Thoracic aorta (tissue), 2 donors: ENCODE measurements around the gene KCNIP1. TPM values are rescaled to one million over a fixed set of nuclear protein-coding genes. Genes with fewer than 3 reads are reported as not detected.

Experiments
- ATAC-seq: fragments of 150-250 bp; one replicate; pipeline ENCODE4 v1.8.0; 2017; ENCODE audit warnings: low read depth; ENCODE audit not compliant: insufficient number of reproducible peaks, low FRiP score
- DNase-seq: peaks from one replicate; pipeline ENCODE4 v3.0.0-alpha.2; 2020; ENCODE audit warnings: low spot score
- H3K27ac ChIP-seq, 2 donors: fragments of 200-600 bp; sonication (generic); 1 replicate in 1 of 2; 2 replicates in 1 of 2; pipeline ENCODE4 v1.5.1; 2016; ENCODE audit warnings: mild to moderate bottlenecking in 2 of 2, moderate library complexity in 2 of 2
- H3K27me3 ChIP-seq: fragments of 200-600 bp; sonication (generic); replicated peaks from 2 replicates; pipeline ENCODE4 v1.6.0; 2016; ENCODE audit warnings: mild to moderate bottlenecking; ENCODE audit not compliant: insufficient read depth
- H3K36me3 ChIP-seq: fragments of 200-600 bp; sonication (generic); one replicate; pipeline ENCODE4 v1.5.1; 2016
- H3K4me1 ChIP-seq, 2 donors: fragments of 200-600 bp; sonication (generic); 1 replicate in 1 of 2; 2 replicates in 1 of 2; pipeline versions ENCODE4 v1.5.1 to v1.6.0; 2016; ENCODE audit warnings: low read depth in 2 of 2, mild to moderate bottlenecking in 1 of 2; ENCODE audit not compliant: control insufficient read depth in 1 of 2
- H3K4me3 ChIP-seq: fragments of 200-600 bp; sonication (generic); 2 replicates; pipeline ENCODE4 v1.5.1; 2016; ENCODE audit warnings: mild to moderate bottlenecking
- H3K9me3 ChIP-seq: fragments of 200-600 bp; sonication (generic); 2 replicates; pipeline ENCODE4 v1.5.1; 2016
- CTCF ChIP-seq: fragments of 200-600 bp; sonication (generic); IDR thresholded peaks from one replicate; pipeline ENCODE4 v1.5.1; 2019; ENCODE audit warnings: antibody characterized with exemption
- total RNA-seq, 2 donors: library from RNA; depleted of rRNA; stranded (reverse); fragments of >200 nt; gene quantifications; one replicate each; pipeline versions ENCODE4 v1.1.0 to v1.2.3, GENCODE V29; 2016

KCNIP1 gene
- total RNA-seq, 2 donors from 2014 or later: not detected

DNA sequence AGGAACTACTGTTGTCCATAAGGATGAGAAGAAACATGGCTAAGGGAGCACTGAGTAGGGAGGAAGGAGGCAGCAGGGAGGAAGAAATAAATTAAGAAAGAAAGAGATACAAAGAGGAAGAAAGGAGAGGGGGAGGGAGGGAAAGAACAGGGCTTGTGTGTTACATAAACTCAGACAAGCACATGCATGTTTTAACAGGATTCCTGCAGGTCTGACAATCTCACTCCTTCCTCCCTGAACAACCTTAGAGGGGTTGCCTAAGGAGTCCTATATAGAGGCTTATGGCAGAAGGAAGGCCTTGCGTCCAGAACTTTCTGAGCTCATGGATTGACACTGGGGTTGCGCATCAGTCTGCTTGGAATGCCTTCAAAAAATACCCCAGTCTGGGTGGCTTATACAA is 4.2 kb upstream of the KCNIP1 start:
- H3K27me3 ChIP-seq: no peaks in the 10 kb centered on the region
- H3K4me3 ChIP-seq: no peak overlapping the region
- ATAC-seq (no peak), DNase-seq (no peak)
- no peaks in the 10 kb centered on the region for H3K36me3 ChIP-seq
- H3K27ac ChIP-seq: no peak overlapping the region
- H3K4me1 ChIP-seq: peaks cover 0 to 5% of the 10 kb centered on the region in 2 donors
- no peak for TF ChIP-seq CTCF
- no peaks in the 10 kb centered on the region for H3K9me3 ChIP-seq

- no peaks in the 10 kb centered on the region for H3K36me3 ChIP-seq
- no peak for TF ChIP-seq CTCF
- H3K9me3 ChIP-seq: no peaks in the 10 kb centered on the region
- H3K4me1 ChIP-seq: peaks cover 0 to 5% of the 10 kb centered on the region in 2 donors
- no peak for DNase-seq
- no peak overlapping the region for H3K27ac ChIP-seq
- no peak overlapping the region for H3K4me3 ChIP-seq
- no peaks in the 10 kb centered on the region for H3K27me3 ChIP-seq
- ATAC-seq: no peak
Measured at GRCh38 chr5:170501361-170501760, 2.5 kb upstream of the KCNIP1 start.

GRCh38 chr5:170501931-170502330 is 1.9 kb upstream of the KCNIP1 start:
- no peak overlapping the region for H3K4me3 ChIP-seq
- H3K9me3 ChIP-seq: no peaks in the 10 kb centered on the region
- no peak for ATAC-seq
- no peaks in the 10 kb centered on the region for H3K27me3 ChIP-seq
- no peaks in the 10 kb centered on the region for H3K36me3 ChIP-seq
- H3K4me1 ChIP-seq: peaks cover 0 to 5% of the 10 kb centered on the region in 2 donors
- H3K27ac ChIP-seq: no peak overlapping the region
- no peak for DNase-seq
- TF ChIP-seq CTCF: no peak

DNA sequence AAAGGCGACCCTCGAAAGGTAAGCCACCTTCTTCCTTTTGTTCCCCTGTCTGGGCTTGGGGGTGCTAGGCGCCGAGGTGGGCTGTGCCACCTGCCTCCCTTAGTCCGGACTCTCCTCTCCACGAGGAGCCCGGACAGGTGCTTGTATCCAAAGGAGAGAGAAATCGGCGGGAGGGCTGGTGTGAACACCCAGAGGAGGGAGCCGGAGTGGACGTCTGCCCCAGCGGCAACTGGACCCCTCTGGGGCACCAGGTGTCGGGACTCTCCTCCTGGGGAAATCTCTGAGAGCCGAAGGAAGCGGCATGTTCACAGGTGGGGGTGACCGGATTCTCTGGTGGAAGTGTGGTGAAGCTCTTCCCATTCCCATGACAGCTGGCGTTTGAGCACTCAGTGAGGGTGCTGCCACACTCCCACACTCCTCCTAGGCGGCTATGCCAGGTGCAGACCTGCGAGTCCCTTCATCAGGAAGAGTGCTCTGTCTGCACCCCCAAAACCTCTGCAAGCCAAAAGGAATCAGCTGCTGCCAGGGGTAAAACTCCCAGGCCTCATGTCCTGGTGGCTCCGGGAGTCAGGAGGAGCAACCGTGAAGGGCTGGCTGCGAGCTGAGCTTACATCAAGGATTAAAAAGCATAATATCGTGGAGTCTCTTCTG is 921 bp downstream of the KCNIP1 start:
- H3K4me3 ChIP-seq: no peak overlapping the region
- no peak overlapping the region for H3K27ac ChIP-seq
- no peaks in the 10 kb centered on the region for H3K27me3 ChIP-seq
- DNase-seq (no peak), ATAC-seq (no peak)
- H3K4me1 ChIP-seq: peaks cover 0 to 5% of the 10 kb centered on the region in 2 donors
- no peaks in the 10 kb centered on the region for H3K36me3 ChIP-seq
- H3K9me3 ChIP-seq: no peaks in the 10 kb centered on the region
- no peak for TF ChIP-seq CTCF

GRCh38 chr5:170508036-170508435 is 4.2 kb downstream of the KCNIP1 start:
- H3K4me3 ChIP-seq: no peak overlapping the region
- no peak overlapping the region for H3K27ac ChIP-seq
- ATAC-seq (no peak), DNase-seq (no peak)
- no peaks in the 10 kb centered on the region for H3K36me3 ChIP-seq
- no peak for TF ChIP-seq CTCF
- no peaks in the 10 kb centered on the region for H3K9me3 ChIP-seq
- H3K4me1 ChIP-seq: peaks cover 0 to 5% of the 10 kb centered on the region in 2 donors
- no peaks in the 10 kb centered on the region for H3K27me3 ChIP-seq
